HG02970 (cell line): ENCODE measurements around the gene PGP.

ENCODE experiments used
- ATAC-seq: cut with Tn5 transposase; IDR thresholded peaks from one replicate; pipeline ENCODE4 v1.9.1; 2021; ENCODE audit warnings: mild to moderate bottlenecking, moderate library complexity, moderate number of reproducible peaks; ENCODE audit not compliant: unreplicated experiment, low FRiP score

PGP gene

GRCh38 chr16:2170587-2171435 is 43.8 kb downstream of the PGP start:
- ATAC-seq = no peak

GRCh38 chr16:2170080-2170479 is 44.6 kb downstream of the PGP start:
- ATAC-seq = no peak

- no peak for ATAC-seq
These were observed 47.5 kb downstream of the PGP start for GRCh38 chr16:2167068-2167638.

GRCh38 chr16:2166263-2167067 is 48.2 kb downstream of the PGP start:
- ATAC-seq = no peak

- no peak for ATAC-seq
These were observed 48.8 kb downstream of the PGP start for GRCh38 chr16:2165861-2166260.

- ATAC-seq = no peak
These were observed 51.3 kb downstream of the PGP start for GRCh38 chr16:2163211-2163881.

GRCh38 chr16:2162676-2163118 is 51.9 kb downstream of the PGP start:
- no peak for ATAC-seq

- ATAC-seq = no peak
These were observed 52.7 kb downstream of the PGP start for GRCh38 chr16:2161911-2162310.
